AG09319 (cell line): ENCODE results near the gene MDGA2.

Experiments
- DNase-seq: peaks from one replicate; pipeline ENCODE4 v3.0.0-alpha.2; 2010; ENCODE audit warnings: low read depth; ENCODE audit errors: extremely low read depth
- TF ChIP-seq, protein P1 (sequence below): IDR thresholded peaks from 2 replicates; pipeline ENCODE4 v1.5.1; 2011; ENCODE audit warnings: low read depth, mild to moderate bottlenecking, inconsistent platforms, low read length, moderate library complexity

MDGA2 gene

GRCh38 chr14:47447076-47447475, 228.3 kb downstream of the MDGA2 start:
- no peak for DNase-seq
- TF ChIP-seq, protein P1, sequence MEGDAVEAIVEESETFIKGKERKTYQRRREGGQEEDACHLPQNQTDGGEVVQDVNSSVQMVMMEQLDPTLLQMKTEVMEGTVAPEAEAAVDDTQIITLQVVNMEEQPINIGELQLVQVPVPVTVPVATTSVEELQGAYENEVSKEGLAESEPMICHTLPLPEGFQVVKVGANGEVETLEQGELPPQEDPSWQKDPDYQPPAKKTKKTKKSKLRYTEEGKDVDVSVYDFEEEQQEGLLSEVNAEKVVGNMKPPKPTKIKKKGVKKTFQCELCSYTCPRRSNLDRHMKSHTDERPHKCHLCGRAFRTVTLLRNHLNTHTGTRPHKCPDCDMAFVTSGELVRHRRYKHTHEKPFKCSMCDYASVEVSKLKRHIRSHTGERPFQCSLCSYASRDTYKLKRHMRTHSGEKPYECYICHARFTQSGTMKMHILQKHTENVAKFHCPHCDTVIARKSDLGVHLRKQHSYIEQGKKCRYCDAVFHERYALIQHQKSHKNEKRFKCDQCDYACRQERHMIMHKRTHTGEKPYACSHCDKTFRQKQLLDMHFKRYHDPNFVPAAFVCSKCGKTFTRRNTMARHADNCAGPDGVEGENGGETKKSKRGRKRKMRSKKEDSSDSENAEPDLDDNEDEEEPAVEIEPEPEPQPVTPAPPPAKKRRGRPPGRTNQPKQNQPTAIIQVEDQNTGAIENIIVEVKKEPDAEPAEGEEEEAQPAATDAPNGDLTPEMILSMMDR, result no peak

DNA sequence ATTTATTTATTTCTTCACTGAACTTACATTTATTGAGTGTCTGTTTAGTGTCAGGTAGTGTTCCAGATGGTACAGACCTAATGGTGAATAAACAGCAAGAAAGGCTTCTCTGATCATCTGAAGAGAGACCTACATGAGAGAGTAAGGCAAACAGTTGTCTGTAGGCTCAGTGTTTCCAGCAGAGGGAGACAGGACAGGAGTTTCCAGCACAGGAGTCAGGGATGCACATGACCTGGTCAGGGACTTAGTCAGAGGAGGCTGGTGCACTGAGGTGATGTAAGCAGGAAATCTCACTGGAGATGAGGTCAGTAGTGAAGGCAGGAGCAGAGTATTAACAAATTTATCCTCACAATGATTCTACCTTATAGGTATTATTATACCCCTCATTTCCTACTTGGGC, 233.2 kb downstream of the MDGA2 start:
- DNase-seq, result no peak
- TF ChIP-seq, protein P1, result no peak

- TF ChIP-seq, protein P1, result no peak
- DNase-seq, result no peak
Observed at GRCh38 chr14:47439953-47440352, 235.5 kb downstream of the MDGA2 start.

- TF ChIP-seq, protein P1, result no peak
- no peak for DNase-seq
Observed at GRCh38 chr14:47438650-47439140, 236.7 kb downstream of the MDGA2 start.

GRCh38 chr14:47435331-47435965, 240.0 kb downstream of the MDGA2 start:
- TF ChIP-seq, protein P1, result no peak
- DNase-seq, result no peak

DNA sequence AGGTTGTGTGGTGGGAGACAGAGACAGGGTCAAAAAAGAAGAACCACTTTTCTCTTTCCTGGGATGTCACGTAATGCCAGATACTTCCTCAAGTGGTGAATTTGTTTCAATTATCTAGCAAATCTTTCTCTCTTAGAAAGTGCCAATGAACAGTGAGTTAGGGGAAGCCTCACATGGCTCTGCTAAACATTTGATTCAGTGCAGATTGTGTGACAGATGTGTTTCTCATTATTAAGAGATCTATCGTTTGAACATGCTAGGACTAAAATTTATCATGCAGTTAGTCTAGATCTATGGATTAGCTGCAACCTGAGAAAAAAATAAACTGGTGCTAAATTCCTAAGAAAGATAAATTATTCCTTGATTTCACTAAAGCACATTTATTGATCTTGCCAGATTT, 247.8 kb downstream of the MDGA2 start:
- TF ChIP-seq, protein P1, result no peak
- no peak for DNase-seq

DNA sequence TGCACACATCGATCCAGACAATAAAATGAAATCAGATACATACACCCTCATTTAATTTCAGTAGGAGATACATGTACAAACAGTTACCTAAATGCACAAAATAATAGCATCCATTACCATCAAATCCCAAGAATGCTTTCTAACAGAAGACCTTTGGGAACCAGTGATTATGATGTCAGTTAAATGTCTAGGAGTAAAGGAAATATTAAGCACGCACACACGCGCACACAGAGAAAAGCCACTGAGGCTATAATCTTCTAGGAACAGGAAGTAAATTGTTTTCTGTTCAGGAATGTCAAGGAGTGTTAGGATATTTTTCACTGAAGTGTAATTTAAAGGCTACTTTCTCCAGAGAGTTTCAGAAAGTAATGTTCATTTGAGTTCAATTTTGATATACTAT, 250.1 kb downstream of the MDGA2 start:
- no peak for DNase-seq
- TF ChIP-seq, protein P1, result no peak
